PC-3 (cell line): ENCODE results near the gene TIMP3. TPM values are rescaled to one million over a fixed set of nuclear protein-coding genes. Genes with fewer than 3 reads are reported as not detected.

Experiments
- ATAC-seq: fragments of 200-7000 bp; cut with Tn5 transposase; 2 replicates; pipeline ENCODE4 v1.9.1; 2020; ENCODE audit warnings: mild to moderate bottlenecking, moderate library complexity
- BruUV-seq: library from RNA; stranded (reverse); fragments of 400-500 nt; replicated peaks from 2 replicates; lab custom pipeline; 2021; lab: Mats Ljungman, UMichigan
- CTCF ChIA-PET: fragments of 300-600 bp; sonication (Branson Sonifier 250); formaldehyde crosslinking; loops from one replicate; lab custom pipeline; 2022; ENCODE audit warnings: antibody characterized with exemption; lab: Charles Lee
- POLR2A ChIA-PET: fragments of 300-600 bp; sonication (Branson Sonifier 250); formaldehyde crosslinking; loops from one replicate; lab custom pipeline; 2022; ENCODE audit warnings: antibody characterized with exemption; ENCODE audit not compliant: unreplicated experiment; lab: Charles Lee
- DNase-seq: peaks from one replicate; pipeline ENCODE4 v3.0.0-alpha.2; 2015
- H2AFZ ChIP-seq: fragments of 300-600 bp; sonication (generic); 2 replicates; pipeline ENCODE4 v1.6.0; 2016; ENCODE audit warnings: antibody characterized with exemption, low read length
- H3F3A ChIP-seq: fragments of 300-600 bp; sonication (generic); one replicate; pipeline ENCODE4 v1.6.0; 2017; ENCODE audit warnings: antibody characterized with exemption, low read length, control low read depth, mild to moderate bottlenecking; ENCODE audit not compliant: unreplicated experiment
- H3K27ac ChIP-seq: fragments of 300-600 bp; sonication (generic); 2 replicates; pipeline ENCODE4 v1.5.1; 2016; ENCODE audit warnings: mild to moderate bottlenecking, low read length
- H3K27me3 ChIP-seq: fragments of 300-600 bp; sonication (generic); 2 replicates; pipeline ENCODE4 v1.6.1; 2016; ENCODE audit warnings: low read length, mixed read lengths
- H3K36me3 ChIP-seq: fragments of 300-600 bp; sonication (generic); 2 replicates; pipeline ENCODE4 v1.6.1; 2016; ENCODE audit warnings: low read depth, mixed run types, low read length, mixed read lengths
- H3K4me1 ChIP-seq: fragments of 300-600 bp; sonication (generic); 2 replicates; pipeline ENCODE4 v1.5.1; 2016; ENCODE audit warnings: low read length; ENCODE audit not compliant: insufficient read depth
- H3K4me2 ChIP-seq: fragments of 300-600 bp; sonication (generic); 2 replicates; pipeline ENCODE4 v1.6.0; 2016; ENCODE audit warnings: low read length
- H3K4me3 ChIP-seq: fragments of 300-600 bp; sonication (generic); 2 replicates; pipeline ENCODE4 v1.5.1; 2016; ENCODE audit warnings: mild to moderate bottlenecking, low read length, mixed read lengths
- H3K79me2 ChIP-seq: fragments of 300-600 bp; sonication (generic); 2 replicates; pipeline ENCODE4 v1.6.1; 2017; ENCODE audit warnings: low read length, mixed read lengths
- H3K9ac ChIP-seq: fragments of 300-600 bp; sonication (generic); 2 replicates; pipeline ENCODE4 v1.6.0; 2016; ENCODE audit warnings: mild to moderate bottlenecking, low read length
- H3K9me2 ChIP-seq: fragments of 300-600 bp; sonication (generic); replicated peaks from 2 replicates; pipeline ENCODE4 v1.6.1; 2016; ENCODE audit warnings: mixed run types, low read length, mixed read lengths
- H3K9me3 ChIP-seq: fragments of 300-600 bp; sonication (generic); 2 replicates; pipeline ENCODE4 v1.6.1; 2016; ENCODE audit warnings: low read length, mixed read lengths
- H4K20me1 ChIP-seq: fragments of 300-600 bp; sonication (generic); 2 replicates; pipeline ENCODE4 v1.6.1; 2016; ENCODE audit warnings: low read length, mixed read lengths
- EZH2 ChIP-seq: fragments of 300-600 bp; sonication (generic); IDR thresholded peaks from one replicate; pipeline ENCODE4 v1.6.1; 2017; ENCODE audit warnings: antibody characterized with exemption, mild to moderate bottlenecking, low read length; ENCODE audit not compliant: unreplicated experiment
- EZH2phosphoT487 ChIP-seq: fragments of 300-600 bp; sonication (generic); IDR thresholded peaks from 2 replicates; pipeline ENCODE4 v1.6.1; 2018; ENCODE audit warnings: mild to moderate bottlenecking, antibody characterized with exemption, low read length, borderline replicate concordance
- intact Hi-C: fragments of 100-400 bp; cut with micrococcal nuclease; formaldehyde crosslinking; loops from 2 replicates; pipeline ENCODE4 v1.9.0; 2023
- total RNA-seq: library from RNA; depleted of rRNA; stranded (reverse); fragments of >200 nt; gene quantifications from 2 replicates; pipeline ENCODE4 v1.2.3, GENCODE V29; 2014
- TF ChIP-seq, protein P1 (sequence below): fragments of 300-600 bp; sonication (generic); conservative IDR thresholded peaks from 2 replicates; pipeline ENCODE4 v1.5.1; 2017; ENCODE audit warnings: antibody characterized with exemption, low read depth, mild to moderate bottlenecking, low read length

TIMP3 gene
- total RNA-seq, 1 experiment from 2014 or later = not detected

DNA sequence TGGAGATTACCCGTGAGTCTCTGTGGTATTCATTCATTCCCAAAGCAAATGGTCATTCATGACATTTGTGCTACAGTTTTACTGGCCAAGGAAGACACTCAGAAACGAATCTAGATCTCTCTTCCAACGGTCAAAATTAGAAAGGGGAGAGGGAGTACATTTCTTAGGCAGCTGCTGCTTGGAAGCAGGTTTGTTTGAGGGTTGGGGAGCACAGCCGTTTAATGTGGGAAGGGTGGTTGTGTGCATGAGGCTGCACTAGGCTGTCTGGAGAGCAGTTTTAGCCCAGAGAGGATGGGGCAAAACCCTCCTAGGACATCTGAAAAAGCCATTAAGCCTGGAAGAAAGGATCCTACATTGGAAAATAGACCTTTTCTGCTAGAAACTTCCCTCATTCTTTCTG, 29.7 kb upstream of the TIMP3 start:
- H3K9me3 ChIP-seq = no peaks in the 10 kb centered on the region
- TF ChIP-seq EZH2 (no peak), EZH2phosphoT487 (no peak)
- TF ChIP-seq, protein P1, sequence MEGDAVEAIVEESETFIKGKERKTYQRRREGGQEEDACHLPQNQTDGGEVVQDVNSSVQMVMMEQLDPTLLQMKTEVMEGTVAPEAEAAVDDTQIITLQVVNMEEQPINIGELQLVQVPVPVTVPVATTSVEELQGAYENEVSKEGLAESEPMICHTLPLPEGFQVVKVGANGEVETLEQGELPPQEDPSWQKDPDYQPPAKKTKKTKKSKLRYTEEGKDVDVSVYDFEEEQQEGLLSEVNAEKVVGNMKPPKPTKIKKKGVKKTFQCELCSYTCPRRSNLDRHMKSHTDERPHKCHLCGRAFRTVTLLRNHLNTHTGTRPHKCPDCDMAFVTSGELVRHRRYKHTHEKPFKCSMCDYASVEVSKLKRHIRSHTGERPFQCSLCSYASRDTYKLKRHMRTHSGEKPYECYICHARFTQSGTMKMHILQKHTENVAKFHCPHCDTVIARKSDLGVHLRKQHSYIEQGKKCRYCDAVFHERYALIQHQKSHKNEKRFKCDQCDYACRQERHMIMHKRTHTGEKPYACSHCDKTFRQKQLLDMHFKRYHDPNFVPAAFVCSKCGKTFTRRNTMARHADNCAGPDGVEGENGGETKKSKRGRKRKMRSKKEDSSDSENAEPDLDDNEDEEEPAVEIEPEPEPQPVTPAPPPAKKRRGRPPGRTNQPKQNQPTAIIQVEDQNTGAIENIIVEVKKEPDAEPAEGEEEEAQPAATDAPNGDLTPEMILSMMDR = no peak
- no peak for ATAC-seq
- H3K4me2 ChIP-seq = no peak overlapping the region
- H3K27ac ChIP-seq = no peak overlapping the region
- DNase-seq = no peak
- intact Hi-C loops = no loop called here
- H4K20me1 ChIP-seq = no peaks in the 10 kb centered on the region
- POLR2A ChIA-PET = no interaction called here
- no peak overlapping the region for H3K9ac ChIP-seq
- H3K4me1 ChIP-seq = no peaks in the 10 kb centered on the region
- CTCF ChIA-PET = no interaction called here
- no peaks in the 10 kb centered on the region for H3F3A ChIP-seq
- H2AFZ ChIP-seq = no peak overlapping the region
- H3K36me3 ChIP-seq = no peaks in the 10 kb centered on the region
- H3K27me3 ChIP-seq = no peaks in the 10 kb centered on the region
- no peaks in the 10 kb centered on the region for H3K79me2 ChIP-seq
- no TSS peak for BruUV-seq
- no peak overlapping the region for H3K4me3 ChIP-seq
- no peaks in the 10 kb centered on the region for H3K9me2 ChIP-seq

DNA sequence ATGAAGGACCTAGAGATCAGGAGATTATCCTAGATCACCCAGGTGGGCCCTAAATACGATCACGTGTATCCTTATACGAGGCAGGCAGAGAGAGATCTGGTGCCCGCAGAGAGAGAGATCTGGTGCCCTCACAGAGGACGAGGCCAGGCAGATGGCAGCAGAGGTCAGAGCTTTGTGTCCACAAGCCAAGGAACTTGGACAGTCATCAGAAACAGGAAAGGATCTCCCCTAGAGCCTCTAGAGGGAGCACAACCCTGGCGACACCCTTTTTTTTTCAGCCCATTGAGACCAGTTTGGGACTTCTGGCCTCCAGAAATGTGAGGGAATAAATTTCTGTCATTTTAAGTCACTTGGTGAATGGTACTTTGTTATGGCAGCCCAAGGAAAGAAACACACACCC, 25.5 kb upstream of the TIMP3 start:
- no peak for DNase-seq

DNA sequence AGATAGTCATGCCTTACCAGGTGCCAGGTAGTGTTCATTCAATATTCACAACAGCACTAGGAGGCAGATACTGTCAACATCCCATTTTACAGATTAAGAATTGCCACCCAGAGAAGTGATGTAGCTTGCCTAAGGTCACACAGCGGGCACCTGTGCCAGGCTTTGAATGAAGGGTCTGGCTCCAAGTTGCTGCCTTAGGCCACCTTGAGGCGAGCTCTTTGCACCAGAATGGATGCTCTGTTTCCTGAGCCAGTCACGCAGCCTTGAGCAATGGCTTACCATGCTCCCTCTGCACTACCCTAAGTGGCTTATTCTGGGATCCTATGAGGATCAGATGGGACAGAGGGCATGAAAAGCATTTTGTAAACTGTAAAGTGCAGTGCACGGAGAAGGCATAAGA, 25.1 kb upstream of the TIMP3 start:
- CTCF ChIA-PET = no interaction called here

More for the DNA sequence above, 25.5 kb upstream of the TIMP3 start:
- no peaks in the 10 kb centered on the region for H3K79me2 ChIP-seq
- no peaks in the 10 kb centered on the region for H3K9me2 ChIP-seq
- H3K4me1 ChIP-seq = no peaks in the 10 kb centered on the region
- H3K27ac ChIP-seq = no peak overlapping the region
- H3F3A ChIP-seq = no peaks in the 10 kb centered on the region
- H3K27me3 ChIP-seq = no peaks in the 10 kb centered on the region
- H4K20me1 ChIP-seq = no peaks in the 10 kb centered on the region
- no peak overlapping the region for H3K4me2 ChIP-seq
- no peak overlapping the region for H3K9ac ChIP-seq
- H3K9me3 ChIP-seq = no peaks in the 10 kb centered on the region
- BruUV-seq = no TSS peak
- no peak overlapping the region for H2AFZ ChIP-seq
- intact Hi-C loops = no loop called here
- H3K4me3 ChIP-seq = no peak overlapping the region
- ChIA-PET CTCF (no interaction called here), POLR2A (no interaction called here)
- H3K36me3 ChIP-seq = no peaks in the 10 kb centered on the region
- ATAC-seq = no peak
- TF ChIP-seq EZH2 = no peak
- TF ChIP-seq, protein P1 = peak; percentile 21; the same call in 1 of the 2 replicates

More for the DNA sequence above, 25.1 kb upstream of the TIMP3 start:
- H2AFZ ChIP-seq = no peak overlapping the region
- intact Hi-C loops = no loop called here
- no TSS peak for BruUV-seq
- no peaks in the 10 kb centered on the region for H3K27me3 ChIP-seq
- no peaks in the 10 kb centered on the region for H3K9me3 ChIP-seq
- H3K4me1 ChIP-seq = no peaks in the 10 kb centered on the region
- no peak for TF ChIP-seq EZH2
- TF ChIP-seq EZH2phosphoT487 = no peak
- TF ChIP-seq, protein P1 = no peak
- H4K20me1 ChIP-seq = no peaks in the 10 kb centered on the region
- ATAC-seq = no peak
- no peak overlapping the region for H3K4me2 ChIP-seq
- H3K9ac ChIP-seq = no peak overlapping the region
- no peaks in the 10 kb centered on the region for H3K9me2 ChIP-seq
- no peaks in the 10 kb centered on the region for H3K79me2 ChIP-seq
- POLR2A ChIA-PET = no interaction called here
- DNase-seq = no peak
- H3K27ac ChIP-seq = no peak overlapping the region
- no peaks in the 10 kb centered on the region for H3F3A ChIP-seq
- H3K36me3 ChIP-seq = no peaks in the 10 kb centered on the region
- no peak overlapping the region for H3K4me3 ChIP-seq
